Nephron (organoid): Measurements from ENCODE around the gene ZNF790.

ENCODE experiments used
- H3K27ac Mint-ChIP-seq, 3 experiments: 2 replicates each; pipeline ENCODE4 v1.8.0; 2020; ENCODE audit warnings: mixed read lengths in 3 of 3, mild to moderate bottlenecking in 2 of 3, moderate library complexity in 1 of 3
- H3K27me3 Mint-ChIP-seq: 2 replicates; pipeline ENCODE4 v1.8.0; 2021; ENCODE audit warnings: low read depth, mild to moderate bottlenecking, moderate library complexity, mixed read lengths
- H3K36me3 Mint-ChIP-seq: 2 replicates; pipeline ENCODE4 v1.8.0; 2020; ENCODE audit warnings: low read depth, mixed read lengths
- H3K4me1 Mint-ChIP-seq: 2 replicates; pipeline ENCODE4 v1.8.0; 2020; ENCODE audit warnings: mixed read lengths
- H3K4me3 Mint-ChIP-seq, 3 experiments: 2 replicates each; pipeline ENCODE4 v1.8.0; 2020; ENCODE audit warnings: mild to moderate bottlenecking in 3 of 3, mixed read lengths in 3 of 3, moderate library complexity in 2 of 3
- H3K9me3 Mint-ChIP-seq: 2 replicates; pipeline ENCODE4 v1.8.0; 2020; ENCODE audit warnings: mixed read lengths
- TF ChIP-seq, protein P1 (sequence below), 3 experiments: fragments of 200-600 bp; sonication (generic); IDR thresholded peaks; one replicate each; pipeline ENCODE4 v1.5.0; 2021; ENCODE audit warnings: antibody characterized with exemption in 3 of 3; ENCODE audit not compliant: unreplicated experiment in 3 of 3

The ZNF790 gene

GRCh38 chr19:36837906-36838783 lies at the start of gene ZNF790:
TSS of gene ZNF790 (minus strand) at chr19:36838387. CDS start at chr19:36825619, 12,768 bp downstream.
- peaks cover 64% of the 10 kb centered on the region for H3K36me3 Mint-ChIP-seq
- H3K4me3 Mint-ChIP-seq: no peak within 1 kb of the TSS
- TF ChIP-seq, protein P1, sequence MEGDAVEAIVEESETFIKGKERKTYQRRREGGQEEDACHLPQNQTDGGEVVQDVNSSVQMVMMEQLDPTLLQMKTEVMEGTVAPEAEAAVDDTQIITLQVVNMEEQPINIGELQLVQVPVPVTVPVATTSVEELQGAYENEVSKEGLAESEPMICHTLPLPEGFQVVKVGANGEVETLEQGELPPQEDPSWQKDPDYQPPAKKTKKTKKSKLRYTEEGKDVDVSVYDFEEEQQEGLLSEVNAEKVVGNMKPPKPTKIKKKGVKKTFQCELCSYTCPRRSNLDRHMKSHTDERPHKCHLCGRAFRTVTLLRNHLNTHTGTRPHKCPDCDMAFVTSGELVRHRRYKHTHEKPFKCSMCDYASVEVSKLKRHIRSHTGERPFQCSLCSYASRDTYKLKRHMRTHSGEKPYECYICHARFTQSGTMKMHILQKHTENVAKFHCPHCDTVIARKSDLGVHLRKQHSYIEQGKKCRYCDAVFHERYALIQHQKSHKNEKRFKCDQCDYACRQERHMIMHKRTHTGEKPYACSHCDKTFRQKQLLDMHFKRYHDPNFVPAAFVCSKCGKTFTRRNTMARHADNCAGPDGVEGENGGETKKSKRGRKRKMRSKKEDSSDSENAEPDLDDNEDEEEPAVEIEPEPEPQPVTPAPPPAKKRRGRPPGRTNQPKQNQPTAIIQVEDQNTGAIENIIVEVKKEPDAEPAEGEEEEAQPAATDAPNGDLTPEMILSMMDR (IDR thresholded peaks at IDR 0.05; ENCODE audit: unreplicated experiment in 3 of 3): no peak
- H3K4me1 Mint-ChIP-seq: peaks cover 5% of the 10 kb centered on the region
- H3K27ac Mint-ChIP-seq: no peak within 1 kb of the TSS
- H3K9me3 Mint-ChIP-seq: peaks cover 48% of the 10 kb centered on the region
- no peaks in the 10 kb centered on the region for H3K27me3 Mint-ChIP-seq

DNA sequence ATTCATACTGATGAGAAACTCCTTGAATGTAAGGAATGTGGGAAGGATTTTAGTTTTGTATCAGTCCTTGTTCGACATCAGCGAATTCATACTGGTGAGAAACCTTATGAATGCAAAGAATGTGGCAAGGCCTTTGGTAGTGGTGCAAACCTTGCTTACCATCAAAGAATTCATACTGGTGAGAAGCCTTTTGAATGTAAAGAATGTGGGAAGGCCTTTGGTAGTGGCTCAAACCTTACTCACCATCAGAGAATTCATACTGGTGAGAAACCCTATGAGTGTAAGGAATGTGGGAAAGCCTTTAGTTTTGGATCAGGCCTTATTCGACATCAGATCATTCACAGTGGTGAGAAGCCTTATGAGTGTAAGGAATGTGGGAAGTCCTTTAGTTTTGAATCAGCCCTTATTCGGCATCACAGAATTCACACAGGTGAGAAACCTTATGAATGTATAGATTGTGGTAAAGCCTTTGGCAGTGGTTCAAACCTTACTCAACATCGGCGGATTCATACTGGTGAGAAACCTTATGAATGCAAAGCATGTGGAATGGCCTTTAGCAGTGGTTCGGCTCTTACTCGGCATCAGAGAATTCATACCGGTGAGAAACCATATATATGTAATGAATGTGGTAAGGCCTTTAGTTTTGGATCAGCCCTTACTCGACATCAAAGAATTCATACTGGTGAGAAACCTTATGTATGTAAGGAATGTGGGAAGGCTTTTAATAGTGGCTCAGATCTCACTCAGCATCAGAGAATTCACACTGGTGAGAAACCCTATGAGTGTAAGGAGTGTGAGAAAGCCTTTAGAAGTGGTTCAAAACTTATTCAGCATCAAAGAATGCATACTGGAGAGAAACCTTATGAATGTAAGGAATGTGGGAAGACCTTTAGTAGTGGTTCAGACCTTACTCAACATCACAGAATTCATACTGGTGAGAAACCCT lies 39.1 kb upstream of the ZNF790 start:
- Mint-ChIP-seq H3K27me3 (no peaks in the 10 kb centered on the region), H3K27ac (no peak overlapping the region), H3K36me3 (peaks cover 84% of the 10 kb centered on the region), H3K4me3 (no peak overlapping the region), H3K9me3 (peaks cover 71% of the 10 kb centered on the region), H3K4me1 (no peaks in the 10 kb centered on the region)
- TF ChIP-seq, protein P1 (IDR thresholded peaks at IDR 0.05; ENCODE audit: unreplicated experiment in 3 of 3): no peak

DNA sequence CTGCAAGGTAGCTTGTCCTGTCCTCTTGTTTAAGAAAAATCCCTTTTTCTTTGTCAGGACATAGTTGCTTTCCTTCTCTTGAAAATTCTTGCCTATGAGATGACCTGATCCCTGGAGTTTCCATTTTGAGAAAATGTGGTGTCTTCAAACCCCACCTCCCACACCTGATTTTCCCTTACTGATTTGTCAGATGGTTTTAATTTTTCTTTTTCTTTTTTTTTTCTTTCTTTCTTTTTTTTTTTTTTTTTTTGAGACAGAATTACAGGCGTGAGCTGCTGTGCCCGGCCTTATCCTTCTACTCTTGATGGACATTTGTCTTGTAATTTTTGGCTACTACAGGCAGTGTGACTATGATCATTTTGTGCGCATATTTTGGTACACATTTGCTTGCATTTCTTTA lies 13.7 kb upstream of the ZNF790 start:
- TF ChIP-seq, protein P1 (IDR thresholded peaks at IDR 0.05; ENCODE audit: unreplicated experiment in 3 of 3): no peak
- Mint-ChIP-seq H3K27ac (no peak overlapping the region), H3K4me3 (no peak overlapping the region), H3K36me3 (peaks cover 11% of the 10 kb centered on the region), H3K4me1 (peaks cover 5% of the 10 kb centered on the region), H3K27me3 (no peaks in the 10 kb centered on the region), H3K9me3 (peaks cover 34% of the 10 kb centered on the region)

DNA sequence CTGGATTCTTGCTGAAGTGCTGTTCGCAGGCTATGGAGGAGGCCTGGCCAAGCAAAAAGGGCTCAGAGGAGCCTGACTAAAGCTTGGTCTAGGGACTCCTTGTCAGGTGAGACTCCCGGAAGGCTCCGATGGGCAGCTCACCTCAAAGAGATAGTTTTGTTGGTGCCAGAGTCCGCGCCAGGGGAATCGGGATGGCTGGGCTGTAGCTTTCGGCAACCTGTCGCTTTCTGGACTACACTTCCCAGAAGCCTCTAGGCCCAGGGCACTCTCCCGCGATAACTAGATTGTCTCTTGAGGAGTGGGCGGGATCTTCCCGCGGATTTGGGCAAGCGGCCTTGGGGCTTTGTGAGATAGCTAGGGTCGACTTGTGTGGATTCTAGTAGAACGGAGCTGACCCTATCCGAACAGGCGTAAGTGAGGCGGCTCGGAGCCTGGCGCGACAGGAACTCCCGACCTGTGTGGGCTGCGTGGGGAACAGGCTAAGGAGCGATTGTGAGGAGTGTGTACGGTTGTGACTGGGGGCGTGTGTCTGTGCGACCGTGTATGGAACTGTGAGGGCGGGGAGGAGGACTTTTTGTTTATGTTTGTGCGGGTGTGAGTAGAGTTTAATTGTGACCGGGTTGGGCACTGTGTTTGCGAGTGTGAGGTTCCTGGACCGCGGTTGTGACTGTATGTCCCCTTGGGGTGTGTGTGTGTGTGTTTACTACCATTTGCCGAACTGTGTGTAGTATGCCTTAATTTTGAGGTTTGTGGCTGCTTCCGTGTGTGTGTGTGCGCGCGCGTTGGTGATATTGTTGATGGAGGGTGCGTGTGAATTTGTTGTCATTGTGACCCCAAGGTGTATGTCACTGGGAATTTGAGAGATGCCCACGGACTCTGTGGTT lies 12.6 kb upstream of the ZNF790 start, which contains the start of gene ZNF345:
ZNF345 (plus strand) TSS at position 318 of the 884 bp plus-strand sequence. CDS start 25,955 bp downstream, outside the sequence.
- Mint-ChIP-seq H3K9me3 (peaks cover 27% of the 10 kb centered on the region), H3K27ac (no peak within 1 kb of the TSS), H3K4me1 (peaks cover 5% of the 10 kb centered on the region), H3K27me3 (no peaks in the 10 kb centered on the region), H3K36me3 (peaks cover 22% of the 10 kb centered on the region), H3K4me3 (no peak within 1 kb of the TSS)
- TF ChIP-seq, protein P1 (IDR thresholded peaks at IDR 0.05; ENCODE audit: unreplicated experiment in 3 of 3): no peak
